Left ventricle myocardium superior (tissue), 1 donor: Measurements from ENCODE around the gene SDSL. TPM values are rescaled to one million over a fixed set of nuclear protein-coding genes. Genes with fewer than 3 reads are reported as not detected.

Experiments used
- ATAC-seq: fragments of 200-7000 bp; cut with Tn5 transposase; one replicate; pipeline ENCODE4 v1.9.1; 2020; ENCODE audit warnings: mild to moderate bottlenecking, moderate library complexity
- DNase-seq: peaks from one replicate; pipeline ENCODE4 v3.0.0-alpha.2; 2020
- intact Hi-C: fragments of 100-400 bp; cut with micrococcal nuclease; formaldehyde crosslinking; loops from one replicate; pipeline ENCODE4 v1.11.0; 2022
- total RNA-seq: library from RNA; stranded (reverse); fragmentation: NEBNext Ultra II Directional; extraction: Animal tissue kit (Norgen Biotek cat#: 25700); gene quantifications from one replicate; pipeline ENCODE4 v1.2.1, GENCODE V29; 2021
- donor health status: DM: no; HTN: yes; CAD: no; lungs with severe emphysema.

The SDSL gene
- total RNA-seq, 1 donor from 2014 or later, result 7.6 TPM

- intact Hi-C loops, result loop anchor here (5.0 kb wide), 1 partner anchor 448 kb away; no protein-coding TSS in a partner anchor
- no peak for DNase-seq
- ATAC-seq, result no peak
Measured at GRCh38 chr12:113463746-113464451, 41.7 kb downstream of the SDSL start.

- no peak for ATAC-seq
- DNase-seq, result no peak
- intact Hi-C loops, result loop anchor here (5.0 kb wide), 1 partner anchor 448 kb away; no protein-coding TSS in a partner anchor
Measured at GRCh38 chr12:113464452-113464775, 42.2 kb downstream of the SDSL start.

GRCh38 chr12:113464852-113465719 lies 42.9 kb downstream of the SDSL start:
- intact Hi-C loops, result loop anchor here (5.0 kb wide), 1 partner anchor 447 kb away; no protein-coding TSS in a partner anchor
- DNase-seq, result no peak
- no peak for ATAC-seq

- ATAC-seq, result no peak
- DNase-seq, result no peak
- intact Hi-C loops, result no loop called here
Measured at GRCh38 chr12:113465808-113466453, 43.8 kb downstream of the SDSL start.

- intact Hi-C loops, result no loop called here
- no peak for ATAC-seq
- no peak for DNase-seq
Measured at GRCh38 chr12:113466454-113467141, 44.4 kb downstream of the SDSL start.

GRCh38 chr12:113467142-113467501 lies 44.9 kb downstream of the SDSL start:
- no peak for ATAC-seq
- intact Hi-C loops, result no loop called here

GRCh38 chr12:113467502-113468364 lies 45.6 kb downstream of the SDSL start:
- ATAC-seq, result no peak
- intact Hi-C loops, result no loop called here

More at GRCh38 chr12:113467142-113467501, 44.9 kb downstream of the SDSL start:
- DNase-seq, result no peak

GRCh38 chr12:113468365-113469223 lies 46.4 kb downstream of the SDSL start:
- DNase-seq (no peak), ATAC-seq (no peak)
- intact Hi-C loops, result no loop called here

More at GRCh38 chr12:113467502-113468364, 45.6 kb downstream of the SDSL start:
- no peak for DNase-seq

- ATAC-seq, result no peak
- DNase-seq, result no peak
- intact Hi-C loops, result no loop called here
Measured at GRCh38 chr12:113469224-113469948, 47.2 kb downstream of the SDSL start.

- intact Hi-C loops, result no loop called here
- DNase-seq, result no peak
- no peak for ATAC-seq
Measured at GRCh38 chr12:113469949-113470743, 48.0 kb downstream of the SDSL start.

- DNase-seq (no peak), ATAC-seq (no peak)
- intact Hi-C loops, result no loop called here
Measured at GRCh38 chr12:113470871-113471618, 48.9 kb downstream of the SDSL start.

GRCh38 chr12:113471619-113472171 lies 49.5 kb downstream of the SDSL start, which contains the start of gene LHX5:
TSS of gene LHX5 (minus strand) at chr12:113471871. CDS start at chr12:113471498, 373 bp downstream.
- DNase-seq (no peak), ATAC-seq (no peak)
- intact Hi-C loops, result no loop called here

GRCh38 chr12:113472191-113473121 lies 50.3 kb downstream of the SDSL start:
- ATAC-seq (no peak), DNase-seq (no peak)
- intact Hi-C loops, result no loop called here

- intact Hi-C loops, result no loop called here
- DNase-seq (no peak), ATAC-seq (no peak)
Measured at GRCh38 chr12:113473400-113473799, 51.2 kb downstream of the SDSL start.
